Measurements from ENCODE around the gene KCNH5.
"Not testable (repeated sequence)": the region's sequence is repeated elsewhere in the genome, so short reads cannot be mapped to it uniquely, and the experiment has no call there.

KCNH5 gene

DNA sequence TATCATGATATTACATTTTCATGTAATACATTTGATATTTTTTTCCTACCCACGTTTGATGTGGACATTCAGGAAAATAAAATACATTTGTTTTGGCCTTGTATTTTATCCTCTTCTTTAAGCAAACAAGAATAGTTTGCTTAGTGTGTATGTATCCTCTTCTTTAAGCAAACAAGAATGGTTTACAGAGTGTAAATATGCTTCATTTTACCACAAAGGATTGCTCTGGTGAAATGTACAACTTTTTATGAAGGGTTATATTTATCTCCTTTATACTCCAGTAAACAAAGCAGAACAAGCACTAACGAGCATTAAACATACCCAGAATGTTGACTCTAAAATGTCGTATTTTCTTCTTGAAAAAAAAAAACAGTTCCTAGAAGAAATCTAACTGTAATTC lies 244.7 kb downstream of the KCNH5 start:
- H3K27me3 Mint-ChIP-seq (ENCODE audit: low read depth), result peaks cover 3% of the 10 kb centered on the region
- H3K36me3 Mint-ChIP-seq (ENCODE audit: low read depth), result no peaks in the 10 kb centered on the region
- TF ChIP-seq CTCF (IDR thresholded peaks at IDR 0.05; ENCODE audit: unreplicated experiment in 3 of 3), result no peak
- no peak overlapping the region for H3K4me3 Mint-ChIP-seq
- no peak overlapping the region for H3K27ac Mint-ChIP-seq
- H3K4me1 Mint-ChIP-seq, result no peaks in the 10 kb centered on the region
- no peaks in the 10 kb centered on the region for H3K9me3 Mint-ChIP-seq

GRCh38 chr14:62796431-62796830 lies 248.8 kb downstream of the KCNH5 start:
- Mint-ChIP-seq H3K27me3 (ENCODE audit: low read depth) (no peaks in the 10 kb centered on the region), H3K9me3 (no peaks in the 10 kb centered on the region), H3K27ac (no peak overlapping the region), H3K36me3 (ENCODE audit: low read depth) (no peaks in the 10 kb centered on the region), H3K4me3 (no peak overlapping the region), H3K4me1 (no peaks in the 10 kb centered on the region)
- no peak for TF ChIP-seq CTCF (IDR thresholded peaks at IDR 0.05; ENCODE audit: unreplicated experiment in 3 of 3)

DNA sequence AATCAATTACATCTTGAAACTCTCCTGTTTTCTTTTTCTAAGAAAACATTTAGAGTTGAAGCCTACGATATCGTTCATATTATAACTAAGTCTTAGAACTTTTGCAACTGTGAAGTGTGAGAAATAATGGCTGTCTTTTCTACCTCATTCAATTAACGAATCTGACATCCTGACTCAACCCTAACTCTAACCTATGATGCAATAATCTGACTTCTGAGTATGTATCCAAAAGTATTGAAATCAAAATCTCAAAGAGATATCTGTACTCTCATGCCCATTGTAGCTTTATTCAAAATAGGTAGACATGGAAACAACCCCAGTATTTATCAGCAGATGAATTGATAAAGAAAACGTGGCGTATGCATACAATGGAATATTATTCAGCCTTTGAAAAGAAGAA lies 252.7 kb downstream of the KCNH5 start:
- Mint-ChIP-seq H3K9me3 (peaks cover 20% of the 10 kb centered on the region), H3K36me3 (ENCODE audit: low read depth) (no peaks in the 10 kb centered on the region), H3K4me1 (no peaks in the 10 kb centered on the region), H3K4me3 (no peak overlapping the region), H3K27ac (no peak overlapping the region), H3K27me3 (ENCODE audit: low read depth) (no peaks in the 10 kb centered on the region)
- no peak for TF ChIP-seq CTCF (IDR thresholded peaks at IDR 0.05; ENCODE audit: unreplicated experiment in 3 of 3)

- peaks cover 18% of the 10 kb centered on the region for H3K9me3 Mint-ChIP-seq
- not testable (repeated sequence) for H3K4me1 Mint-ChIP-seq; H3K27ac Mint-ChIP-seq; H3K36me3 Mint-ChIP-seq (ENCODE audit: low read depth); H3K4me3 Mint-ChIP-seq; H3K27me3 Mint-ChIP-seq (ENCODE audit: low read depth)
These were observed 263.9 kb downstream of the KCNH5 start for GRCh38 chr14:62781328-62781727.

DNA sequence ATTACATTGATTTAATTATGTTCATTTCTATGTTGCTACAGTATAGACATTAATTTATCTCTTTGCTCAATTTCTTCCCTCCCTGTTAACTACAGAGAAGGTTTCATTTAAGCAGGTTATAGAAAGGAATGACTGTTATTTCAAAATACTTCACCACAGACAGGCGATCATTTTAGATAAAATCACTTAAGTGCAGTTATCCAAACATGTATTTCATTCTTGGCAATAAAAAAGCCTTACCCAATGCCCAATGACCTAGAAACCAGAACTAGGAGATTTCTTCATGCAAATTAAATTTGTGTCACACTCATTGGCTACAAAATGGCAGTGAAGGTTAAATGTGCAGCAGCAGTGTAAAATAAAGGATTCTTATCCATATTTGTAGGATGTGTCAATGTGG lies 266.4 kb downstream of the KCNH5 start:
- Mint-ChIP-seq H3K27ac (no peak overlapping the region), H3K27me3 (ENCODE audit: low read depth) (no peaks in the 10 kb centered on the region), H3K9me3 (peaks cover 18% of the 10 kb centered on the region), H3K4me3 (no peak overlapping the region), H3K36me3 (ENCODE audit: low read depth) (no peaks in the 10 kb centered on the region), H3K4me1 (peaks cover 7% of the 10 kb centered on the region)
- TF ChIP-seq CTCF (IDR thresholded peaks at IDR 0.05; ENCODE audit: unreplicated experiment in 3 of 3), result no peak

DNA sequence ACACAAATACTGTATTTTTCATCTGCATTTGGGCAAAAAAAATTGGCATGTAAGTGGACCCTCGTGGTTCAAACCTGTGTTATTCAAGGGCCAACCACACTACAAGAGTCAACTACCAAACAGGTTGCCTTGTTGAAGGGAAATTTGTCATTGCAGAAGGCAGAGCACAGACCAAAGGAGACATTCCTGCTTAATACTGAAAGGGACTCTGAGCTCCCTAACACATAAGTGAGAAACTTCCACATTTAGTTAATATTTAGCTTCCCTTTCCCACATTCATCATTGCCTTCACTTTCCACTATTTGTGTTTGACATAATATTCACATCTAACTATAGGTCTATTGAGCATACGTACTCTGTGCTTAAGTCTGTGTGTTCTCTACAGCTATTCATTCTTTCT lies 266.9 kb downstream of the KCNH5 start:
- TF ChIP-seq CTCF (IDR thresholded peaks at IDR 0.05; ENCODE audit: unreplicated experiment in 3 of 3), result no peak
- H3K36me3 Mint-ChIP-seq (ENCODE audit: low read depth), result no peaks in the 10 kb centered on the region
- no peak overlapping the region for H3K4me3 Mint-ChIP-seq
- no peak overlapping the region for H3K27ac Mint-ChIP-seq
- H3K27me3 Mint-ChIP-seq (ENCODE audit: low read depth), result no peaks in the 10 kb centered on the region
- H3K4me1 Mint-ChIP-seq, result peaks cover 7% of the 10 kb centered on the region
- peaks cover 17% of the 10 kb centered on the region for H3K9me3 Mint-ChIP-seq

DNA sequence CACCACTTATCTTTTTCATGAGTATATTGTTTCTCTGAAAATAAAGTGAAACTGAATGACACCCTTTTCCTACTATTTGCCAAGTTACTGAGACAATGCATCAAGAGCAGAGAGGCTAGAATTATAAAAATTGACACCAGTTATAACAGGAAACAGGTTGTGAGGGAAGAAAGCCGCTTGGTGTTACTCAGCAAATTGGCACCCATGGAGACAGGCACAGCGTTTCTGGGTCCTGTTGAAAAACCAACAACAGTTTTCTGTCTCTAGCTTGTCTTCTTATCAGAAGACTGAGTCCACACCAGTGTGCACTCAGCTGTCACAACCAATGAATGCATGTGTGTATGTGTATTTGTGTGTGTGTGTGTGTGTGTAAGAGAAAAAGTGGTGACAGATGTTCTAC lies 267.7 kb downstream of the KCNH5 start:
- no peak overlapping the region for H3K4me3 Mint-ChIP-seq
- peaks cover 14% of the 10 kb centered on the region for H3K9me3 Mint-ChIP-seq
- no peak overlapping the region for H3K27ac Mint-ChIP-seq
- H3K27me3 Mint-ChIP-seq (ENCODE audit: low read depth), result no peaks in the 10 kb centered on the region
- no peaks in the 10 kb centered on the region for H3K36me3 Mint-ChIP-seq (ENCODE audit: low read depth)
- no peak for TF ChIP-seq CTCF (IDR thresholded peaks at IDR 0.05; ENCODE audit: unreplicated experiment in 3 of 3)
- H3K4me1 Mint-ChIP-seq, result peaks cover 7% of the 10 kb centered on the region

All from nephron (organoid).